EH (cell line): ENCODE results near the gene CDC42BPA.
"Not testable (repeated sequence)": the region's sequence is repeated elsewhere in the genome, so short reads cannot be mapped to it uniquely, and the experiment has no call there.

ENCODE experiments used
- DNase-seq: peaks from one replicate; pipeline ENCODE4 v3.0.0-alpha.2; 2015; ENCODE audit warnings: low read depth

Gene CDC42BPA

GRCh38 chr1:227197064-227197463 lies 121.2 kb downstream of the CDC42BPA start:
- DNase-seq: no peak

DNA sequence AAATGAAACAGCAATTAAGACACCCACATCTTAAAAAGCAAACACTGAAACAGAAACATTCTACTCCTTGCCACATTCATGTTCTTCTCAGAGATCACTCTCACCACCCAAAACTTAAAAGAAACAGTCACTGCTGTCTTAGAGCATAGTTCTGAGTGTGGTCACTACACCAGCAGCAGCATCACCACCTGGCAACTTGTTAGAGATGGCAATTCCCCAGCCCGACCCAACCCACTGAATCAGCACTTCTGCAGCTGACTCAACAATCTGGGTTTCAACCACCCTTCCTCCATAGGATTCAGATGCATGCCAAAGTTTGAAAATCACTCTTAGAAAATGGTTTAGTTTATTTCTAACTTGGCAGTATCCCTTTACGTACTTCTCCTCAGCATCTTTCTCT lies 126.1 kb downstream of the CDC42BPA start:
- DNase-seq: peak; percentile 91

GRCh38 chr1:227191607-227192006 lies 126.7 kb downstream of the CDC42BPA start:
- no peak for DNase-seq

- peak; percentile 5 for DNase-seq
Measured at GRCh38 chr1:227190321-227190720, 128.0 kb downstream of the CDC42BPA start.

DNA sequence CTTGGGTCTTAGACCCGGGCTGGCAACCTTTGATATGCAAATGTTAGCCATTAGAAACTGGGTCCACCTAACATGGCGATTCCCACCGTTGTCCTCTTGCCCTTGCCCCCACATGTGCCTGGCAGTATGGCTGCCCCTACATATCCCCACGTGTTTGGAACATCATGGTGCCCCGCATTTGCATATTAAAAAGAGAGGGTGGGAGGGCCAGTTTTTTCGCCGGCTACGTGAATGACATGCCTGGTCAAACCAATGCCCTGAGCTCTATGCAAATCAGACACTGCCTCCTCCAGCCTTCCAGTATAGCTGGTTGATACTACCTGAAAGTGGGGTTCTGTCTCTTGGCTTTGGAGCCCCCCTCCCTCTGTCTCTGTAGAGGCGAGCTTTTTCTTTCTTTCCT lies 133.0 kb downstream of the CDC42BPA start:
- no peak for DNase-seq

DNA sequence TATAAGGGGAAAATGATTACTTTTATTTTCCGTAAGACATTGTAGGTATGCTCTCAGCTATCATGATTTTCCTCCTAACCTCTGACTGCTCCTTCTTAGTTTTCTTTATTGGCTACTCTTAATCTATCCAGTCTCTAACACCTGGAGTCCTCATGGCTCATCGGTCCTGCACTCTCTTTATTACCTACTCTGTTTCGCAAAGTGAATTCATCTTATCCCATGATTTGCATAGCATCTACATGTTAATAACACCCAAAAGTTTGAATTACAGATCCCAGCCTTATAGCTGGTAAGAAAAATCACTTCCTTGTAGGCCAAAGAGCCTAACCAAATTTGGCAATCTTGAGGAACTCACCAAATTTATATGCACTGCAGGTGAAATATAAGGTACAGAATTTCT lies 136.3 kb downstream of the CDC42BPA start:
- no peak for DNase-seq

DNA sequence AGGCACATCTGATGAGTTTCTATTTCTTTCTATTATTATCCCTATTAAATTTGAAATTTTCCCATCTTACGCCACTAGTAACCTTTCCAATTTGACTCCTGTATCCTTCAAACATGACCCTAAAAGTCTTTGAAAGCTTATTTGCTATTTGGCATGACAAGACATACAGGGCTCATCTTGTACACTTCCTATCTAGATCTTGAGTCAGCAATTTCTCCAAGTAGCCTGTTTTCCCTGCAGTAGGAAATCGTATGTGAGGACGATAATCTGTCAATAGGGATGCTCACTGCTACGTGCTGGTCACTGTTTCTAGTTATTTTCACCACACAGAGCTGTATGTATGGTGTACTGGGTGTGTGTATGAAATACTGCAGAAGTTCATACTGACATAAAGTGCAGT lies 142.7 kb downstream of the CDC42BPA start:
- no peak for DNase-seq

GRCh38 chr1:227174164-227174563 lies 144.1 kb downstream of the CDC42BPA start:
- peak; percentile 83 for DNase-seq

DNA sequence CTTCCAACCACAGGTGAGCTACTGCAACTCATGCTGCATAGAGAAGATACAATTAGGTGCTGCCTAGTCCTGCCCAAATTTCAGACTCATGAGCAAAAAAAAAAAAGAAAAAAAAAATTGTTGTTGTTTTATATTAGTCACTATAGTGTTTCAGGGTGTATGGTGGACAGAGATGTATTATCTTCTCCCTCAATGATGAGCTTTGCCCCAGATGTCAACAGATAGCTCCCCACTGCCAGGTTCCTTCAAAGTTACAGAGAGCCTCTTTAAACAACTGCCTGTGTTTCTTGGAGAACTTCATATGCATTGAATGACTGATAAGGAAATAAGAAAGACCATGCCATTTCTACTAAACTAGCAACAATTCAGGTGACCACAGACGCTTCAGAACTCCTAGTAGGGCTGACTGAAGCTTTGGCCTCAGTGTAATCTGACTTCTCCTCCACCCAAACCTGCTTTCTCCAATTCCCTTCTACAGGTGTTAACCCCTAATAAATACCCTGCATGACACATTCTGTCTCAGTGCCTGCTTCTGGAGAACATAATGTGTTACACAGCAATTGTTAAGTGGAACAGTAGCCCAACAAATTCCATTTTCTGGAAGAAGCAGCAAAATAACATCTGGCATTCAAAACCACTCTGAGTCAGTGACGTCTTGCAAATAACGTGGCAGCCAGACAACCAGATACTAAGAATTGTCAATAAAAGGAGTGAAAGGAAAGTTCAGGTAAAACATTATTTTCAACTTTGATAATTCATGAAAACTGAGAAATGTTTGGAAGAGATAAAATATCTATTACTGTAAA lies 147.7 kb downstream of the CDC42BPA start:
- peak; percentile 38 for DNase-seq

DNA sequence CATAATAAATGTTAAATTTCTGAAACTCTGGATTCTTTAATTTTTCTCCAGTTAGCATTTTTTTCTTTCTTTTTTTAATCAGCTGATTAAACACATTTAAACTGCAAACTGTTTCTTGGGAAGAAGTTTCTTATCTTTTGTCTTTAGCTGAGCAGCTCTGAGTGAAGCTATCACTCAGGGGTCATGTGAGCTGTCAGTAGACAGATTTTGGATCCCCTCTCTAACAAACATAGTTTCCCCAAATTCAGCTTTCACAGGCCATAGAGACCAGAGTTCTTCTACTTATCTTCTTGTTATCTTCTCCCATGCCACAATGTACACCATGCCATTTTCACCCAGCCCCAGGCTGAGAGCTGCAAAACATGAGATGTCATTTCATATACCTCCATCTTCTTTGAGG lies 148.9 kb downstream of the CDC42BPA start:
- no peak for DNase-seq

DNA sequence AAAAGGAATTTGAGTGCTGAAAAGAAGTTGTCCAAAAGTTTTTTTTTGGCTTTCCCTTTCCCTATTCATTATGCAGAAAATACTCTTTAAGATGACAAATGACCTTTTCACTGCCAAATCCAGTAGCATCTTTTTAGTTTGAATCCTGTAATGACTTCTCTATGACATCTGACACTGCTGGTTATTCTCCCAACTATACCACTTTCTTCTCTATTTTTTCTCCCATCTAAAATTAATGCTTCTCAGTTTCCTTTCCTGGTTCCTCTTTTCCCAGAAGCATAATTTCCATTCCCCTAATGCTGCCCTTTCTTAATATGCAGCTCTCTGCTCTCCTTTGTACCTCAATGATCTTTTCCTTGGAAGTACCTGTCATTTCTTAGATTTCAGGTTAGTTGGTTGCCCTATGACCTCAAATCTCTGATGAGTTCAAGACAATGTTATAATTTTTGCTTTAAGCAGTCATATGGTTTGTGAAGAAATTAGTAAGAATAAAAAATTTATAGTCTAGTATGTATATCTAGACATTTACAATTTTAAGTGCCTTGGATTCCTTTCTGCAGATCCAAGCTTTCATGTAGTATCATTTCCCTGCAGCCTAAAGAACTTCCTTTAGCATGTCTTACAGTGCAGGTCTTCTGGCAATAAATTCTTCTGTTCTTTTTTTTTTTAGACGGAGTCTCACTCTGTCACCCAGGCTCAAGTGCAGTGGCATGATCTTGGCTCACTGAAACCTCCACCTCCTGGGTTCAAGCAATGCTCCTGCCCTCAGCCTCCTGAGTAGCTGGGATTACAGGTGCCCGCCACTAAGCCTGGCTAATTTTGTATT lies 150.8 kb downstream of the CDC42BPA start:
- DNase-seq: no peak

GRCh38 chr1:227166559-227166958 lies 151.7 kb downstream of the CDC42BPA start:
- DNase-seq: peak; percentile 9

DNA sequence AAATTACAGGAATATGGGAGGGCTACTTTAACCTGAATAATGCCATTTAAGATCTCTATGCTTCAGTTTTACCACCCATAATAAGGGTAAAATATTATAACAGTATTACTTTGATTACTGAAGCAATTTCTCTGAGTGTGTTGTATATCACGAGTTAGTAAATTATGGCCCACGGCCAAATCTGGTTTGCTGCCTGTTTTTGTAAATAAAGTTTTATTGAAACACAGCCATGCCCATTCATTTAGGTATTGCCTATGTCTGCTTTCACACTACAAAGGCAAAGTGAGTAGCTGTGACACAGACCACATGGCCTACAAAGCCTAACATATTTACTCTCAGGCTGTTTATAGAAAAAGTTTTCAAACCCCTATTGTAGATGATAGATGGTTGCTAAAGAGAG lies 156.8 kb downstream of the CDC42BPA start:
- no peak for DNase-seq

DNA sequence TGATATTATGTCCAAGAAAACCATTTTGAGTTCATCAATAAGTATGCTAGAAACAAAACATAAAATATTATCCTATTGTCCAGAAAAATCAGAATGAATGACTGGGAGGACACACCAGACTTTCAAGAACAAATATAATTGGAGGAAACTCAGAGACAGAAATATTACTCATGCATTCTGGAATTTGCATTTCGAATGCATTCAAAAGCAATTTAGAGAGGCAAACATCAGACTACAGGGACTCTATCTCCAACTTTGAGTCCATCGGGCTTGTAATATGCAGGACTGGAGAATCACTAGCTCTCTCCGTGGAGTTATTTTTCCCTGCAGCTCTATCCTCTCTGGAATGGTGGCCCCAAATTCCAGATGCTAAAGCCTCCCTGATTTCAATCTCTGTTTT lies 161.8 kb downstream of the CDC42BPA start:
- DNase-seq: peak; percentile 35

GRCh38 chr1:227155688-227156087 lies 162.6 kb downstream of the CDC42BPA start:
- DNase-seq: no peak

DNA sequence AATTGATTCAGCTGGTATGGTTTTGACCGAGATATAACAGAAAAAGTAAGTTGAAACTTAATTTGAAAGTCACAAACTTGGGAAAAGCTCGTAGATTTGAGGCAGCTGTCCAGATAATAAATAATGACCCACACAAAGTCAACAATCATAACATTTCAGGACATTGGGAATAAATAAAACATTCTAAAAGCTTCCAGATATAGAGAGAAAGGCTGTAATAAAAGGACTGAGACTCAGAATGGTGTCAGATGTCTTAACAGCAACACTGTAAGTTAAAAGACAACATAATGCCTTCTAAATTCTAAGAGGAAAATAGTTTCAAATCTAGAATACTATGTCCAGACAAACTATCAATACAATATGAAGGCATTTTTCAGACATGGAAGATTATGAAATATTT lies 163.3 kb downstream of the CDC42BPA start:
- DNase-seq: no peak

GRCh38 chr1:227152525-227152924 lies 165.8 kb downstream of the CDC42BPA start:
- DNase-seq: no peak

DNA sequence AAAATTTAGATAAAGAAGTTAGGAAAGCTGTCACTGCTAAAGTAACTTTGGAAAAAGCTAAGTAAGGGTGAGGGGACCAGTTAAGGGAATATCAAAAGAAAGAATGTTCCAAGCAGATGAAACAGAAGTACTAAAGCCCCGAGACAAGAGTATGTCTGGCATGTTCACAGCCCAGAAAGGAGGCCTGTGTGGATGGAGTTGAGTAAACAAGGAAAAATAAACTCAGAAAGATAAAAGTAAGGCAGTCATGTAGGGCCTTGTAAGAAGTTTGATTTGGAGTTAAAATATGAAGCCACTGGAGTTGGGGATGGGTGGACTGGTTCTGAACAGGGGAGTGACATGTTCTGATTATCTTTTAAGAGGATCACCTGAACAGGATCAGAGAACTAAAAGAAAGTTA lies 177.9 kb downstream of the CDC42BPA start:
- DNase-seq: peak; percentile 10

- no peak for DNase-seq
Measured at GRCh38 chr1:227136210-227136820, 182.0 kb downstream of the CDC42BPA start.

DNA sequence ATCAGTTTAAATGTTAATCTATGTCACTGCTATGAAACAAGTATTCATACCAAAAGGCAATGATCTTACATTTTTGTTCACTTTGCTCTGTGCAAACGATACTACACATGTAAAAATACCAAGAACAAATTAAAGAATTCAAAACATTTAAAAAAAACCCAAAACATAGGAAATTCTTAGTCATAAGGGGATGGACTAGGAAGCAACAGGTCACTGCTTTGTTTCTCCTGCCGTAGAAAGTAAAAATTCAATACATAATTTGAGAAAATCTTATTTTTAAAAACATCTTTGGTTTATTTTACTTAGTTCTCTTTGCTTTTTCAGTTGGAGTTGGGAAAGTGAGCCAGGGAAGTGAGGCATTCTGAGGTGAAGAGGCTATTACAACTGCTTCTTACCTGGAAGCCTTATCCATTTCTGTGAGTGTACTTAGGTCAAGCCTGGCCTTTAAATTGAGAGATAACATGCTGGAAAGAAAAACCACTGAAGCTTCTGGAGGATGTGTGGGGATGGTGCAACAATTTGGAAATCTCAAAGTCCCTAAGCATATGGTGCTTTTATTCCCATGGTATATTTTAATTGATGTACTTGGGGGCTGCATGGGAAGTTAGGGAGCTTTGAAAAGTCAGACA lies 183.5 kb downstream of the CDC42BPA start:
- no peak for DNase-seq

- not testable (repeated sequence) for DNase-seq
Measured at GRCh38 chr1:227132695-227133094, 185.6 kb downstream of the CDC42BPA start.

DNA sequence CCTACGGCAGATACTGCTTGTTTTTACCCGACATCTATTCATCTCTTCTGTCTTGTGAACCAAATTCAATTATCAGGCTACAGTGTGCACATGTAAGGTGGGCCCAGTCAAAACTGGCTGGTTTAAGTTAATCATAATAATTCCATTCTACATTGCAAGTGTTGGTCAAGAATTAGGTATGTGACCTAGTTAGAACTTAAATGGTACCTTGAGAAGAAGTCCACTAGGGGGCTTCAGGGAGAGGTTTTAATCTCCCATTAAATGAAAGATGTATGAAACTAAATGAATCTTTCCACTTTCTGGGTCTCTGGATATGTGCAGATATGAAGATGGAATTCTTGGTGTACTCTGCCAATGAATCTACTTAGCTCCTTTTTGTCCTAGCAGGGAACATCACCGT lies 187.1 kb downstream of the CDC42BPA start:
- DNase-seq: peak; percentile 61
